Suprapubic skin (tissue), 4 donors: ENCODE results near the gene FAM78B. TPM values are rescaled to one million over a fixed set of nuclear protein-coding genes. Genes with fewer than 3 reads are reported as not detected.

Source experiments
- DNase-seq, 2 donors: peaks; one replicate each; pipeline ENCODE4 v3.0.0-alpha.2; 2019; ENCODE audit warnings: low spot score in 2 of 2
- H3K27ac ChIP-seq: fragments of 200-600 bp; sonication (generic); one replicate; pipeline ENCODE4 v1.5.1; 2019
- H3K27me3 ChIP-seq: fragments of 200-600 bp; sonication (generic); one replicate; pipeline ENCODE4 v1.5.1; 2019
- H3K36me3 ChIP-seq: fragments of 200-600 bp; sonication (generic); one replicate; pipeline ENCODE4 v1.5.1; 2019
- H3K4me1 ChIP-seq: fragments of 200-600 bp; sonication (generic); one replicate; pipeline ENCODE4 v1.5.1; 2019
- H3K4me3 ChIP-seq: fragments of 200-600 bp; sonication (generic); one replicate; pipeline ENCODE4 v1.5.1; 2019; ENCODE audit warnings: mild to moderate bottlenecking
- H3K9me3 ChIP-seq: fragments of 200-600 bp; sonication (generic); one replicate; pipeline ENCODE4 v1.5.1; 2019
- CTCF ChIP-seq, 2 donors: fragments of 200-600 bp in 1 of 2; fragments of 450-650 bp in 1 of 2; sonication (generic) in 1 of 2; IDR thresholded peaks; one replicate each; pipeline ENCODE4 v1.5.1; 2016 to 2019; ENCODE audit warnings: antibody characterized with exemption in 2 of 2, mild to moderate bottlenecking in 1 of 2, moderate library complexity in 1 of 2
- EP300 ChIP-seq: sonication (generic); formaldehyde crosslinking; IDR thresholded peaks from one replicate; pipeline ENCODE4 v1.6.1; 2017; ENCODE audit warnings: antibody characterized with exemption
- POLR2A ChIP-seq, 2 donors: fragments of 450-650 bp; IDR thresholded peaks; one replicate each; pipeline ENCODE4 v1.6.1; 2017; ENCODE audit warnings: antibody characterized with exemption in 2 of 2, mild to moderate bottlenecking in 2 of 2, moderate library complexity in 2 of 2
- POLR2AphosphoS5 ChIP-seq, 3 donors: sonication (generic); formaldehyde crosslinking; IDR thresholded peaks; one replicate each; pipeline ENCODE4 v1.6.1; 2017; ENCODE audit warnings: antibody characterized with exemption in 3 of 3
- WGBS: methylation state at CpG from one replicate; pipeline ENCODE4 v1.1.5; 2018; 5-methylcytosine and 5-hydroxymethylcytosine counted together
- total RNA-seq, 4 donors: library from RNA; depleted of rRNA; stranded (reverse); fragments of >200 nt; gene quantifications; one replicate each; pipeline ENCODE4 v1.1.0, GENCODE V29; 2016

The FAM78B gene
- total RNA-seq, 4 donors from 2014 or later, result 0.72 to 1.9 (median 1.3) TPM

- Histone ChIP-seq H3K4me1 (no peaks in the 10 kb centered on the region), H3K9me3 (no peaks in the 10 kb centered on the region), H3K36me3 (no peaks in the 10 kb centered on the region), H3K27me3 (no peaks in the 10 kb centered on the region), H3K27ac (no peak overlapping the region), H3K4me3 (no peak overlapping the region)
- no peak for DNase-seq
- TF ChIP-seq EP300, result no peak
- no peak for TF ChIP-seq CTCF (IDR thresholded peaks at IDR 0.05)
- TF ChIP-seq POLR2AphosphoS5 (IDR thresholded peaks at IDR 0.05), result no peak
- TF ChIP-seq POLR2A (IDR thresholded peaks at IDR 0.05), result no peak
- 53% methylated on average over 5 of the region's 5 CpGs for WGBS
Observed at GRCh38 chr1:166155108-166155507, 11.7 kb downstream of the FAM78B start.

GRCh38 chr1:166153525-166154314 is 13.1 kb downstream of the FAM78B start:
- Histone ChIP-seq H3K27me3 (no peaks in the 10 kb centered on the region), H3K36me3 (no peaks in the 10 kb centered on the region), H3K27ac (no peak overlapping the region), H3K4me3 (no peak overlapping the region), H3K9me3 (no peaks in the 10 kb centered on the region), H3K4me1 (no peaks in the 10 kb centered on the region)
- TF ChIP-seq POLR2AphosphoS5 (IDR thresholded peaks at IDR 0.05) (no peak), POLR2A (IDR thresholded peaks at IDR 0.05) (no peak), CTCF (IDR thresholded peaks at IDR 0.05) (no peak), EP300 (no peak)
- WGBS, result 65% methylated on average over 5 of the region's 5 CpGs
- DNase-seq, result no peak

GRCh38 chr1:166152978-166153377 is 13.8 kb downstream of the FAM78B start:
- WGBS, result 67% methylated on average over 2 of the region's 2 CpGs
- Histone ChIP-seq H3K4me3 (no peak overlapping the region), H3K4me1 (no peaks in the 10 kb centered on the region), H3K9me3 (no peaks in the 10 kb centered on the region), H3K27ac (no peak overlapping the region), H3K27me3 (no peaks in the 10 kb centered on the region), H3K36me3 (no peaks in the 10 kb centered on the region)
- no peak for DNase-seq
- TF ChIP-seq CTCF (IDR thresholded peaks at IDR 0.05) (no peak), POLR2AphosphoS5 (IDR thresholded peaks at IDR 0.05) (no peak), EP300 (no peak)

GRCh38 chr1:166151804-166152203 is 15.0 kb downstream of the FAM78B start:
- no peaks in the 10 kb centered on the region for H3K36me3 ChIP-seq
- H3K27me3 ChIP-seq, result no peaks in the 10 kb centered on the region
- no peaks in the 10 kb centered on the region for H3K9me3 ChIP-seq
- TF ChIP-seq CTCF (IDR thresholded peaks at IDR 0.05) (no peak), EP300 (no peak), POLR2A (IDR thresholded peaks at IDR 0.05) (no peak)
- H3K4me3 ChIP-seq, result no peak overlapping the region
- no peak overlapping the region for H3K27ac ChIP-seq
- no peaks in the 10 kb centered on the region for H3K4me1 ChIP-seq
- DNase-seq, result no peak
- 90% methylated on average over 5 of the region's 5 CpGs for WGBS

- H3K27me3 ChIP-seq, result no peaks in the 10 kb centered on the region
- H3K9me3 ChIP-seq, result no peaks in the 10 kb centered on the region
- no peak for DNase-seq
- no peaks in the 10 kb centered on the region for H3K4me1 ChIP-seq
- no peak overlapping the region for H3K27ac ChIP-seq
- no peak overlapping the region for H3K4me3 ChIP-seq
- no peaks in the 10 kb centered on the region for H3K36me3 ChIP-seq
- no peak for TF ChIP-seq CTCF (IDR thresholded peaks at IDR 0.05)
- TF ChIP-seq POLR2AphosphoS5 (IDR thresholded peaks at IDR 0.05), result no peak
- no peak for TF ChIP-seq POLR2A (IDR thresholded peaks at IDR 0.05)
- TF ChIP-seq EP300, result no peak
- 39% methylated on average over 1 of the region's 1 CpG for whole genome bisulfite sequencing
Observed at GRCh38 chr1:166145499-166145898, 21.3 kb downstream of the FAM78B start.
